Epithelial cell of esophagus (primary cell): Measurements from ENCODE around the gene CCDC90B.
A peak's percentile ranks its signal among the peaks of the same experiment; 100 is the strongest.

Experiments used
- DNase-seq: peaks from one replicate; pipeline ENCODE4 v3.0.0; 2010; ENCODE audit warnings: low read depth
- H3K4me3 ChIP-seq: 2 replicates; pipeline ENCODE4 v1.5.1; 2011; ENCODE audit warnings: mild to moderate bottlenecking, low read length, control low read depth
- TF ChIP-seq, protein P1 (sequence below): IDR thresholded peaks from 2 replicates; pipeline ENCODE4 v1.5.1; 2011; ENCODE audit warnings: low read depth, mild to moderate bottlenecking, low read length, control low read depth, inconsistent platforms; ENCODE audit not compliant: insufficient read depth; ENCODE audit errors: missing control alignments

Gene CCDC90B

DNA sequence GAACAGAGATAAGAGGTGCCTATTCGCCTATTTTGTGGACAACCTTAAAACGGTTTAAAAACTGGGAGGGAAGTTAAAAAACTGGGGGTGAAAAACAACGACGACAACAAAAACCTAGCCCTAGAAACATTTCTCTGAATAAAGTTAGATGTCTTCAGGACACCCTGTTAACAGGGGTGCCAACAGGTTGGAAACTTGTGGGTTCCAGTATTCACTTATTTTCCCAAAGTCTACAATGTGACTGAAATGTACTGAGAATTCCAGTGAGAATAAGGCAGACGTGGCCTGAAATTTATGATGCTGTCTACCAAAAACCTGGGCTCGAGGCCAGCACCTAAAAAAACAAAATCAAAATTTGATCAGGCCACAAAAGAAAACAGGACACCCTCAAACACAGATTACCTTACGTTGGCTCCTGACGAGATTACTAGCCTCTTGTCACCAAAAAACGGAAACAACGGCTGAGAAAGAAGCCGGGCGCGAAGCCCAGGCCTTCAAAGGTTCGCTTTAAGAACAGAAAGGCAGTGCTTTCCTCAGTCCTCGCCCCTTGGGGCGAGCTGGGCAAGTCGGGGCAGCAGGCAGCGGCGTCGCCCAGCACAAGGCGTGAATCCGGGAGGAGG lies 906 bp downstream of the CCDC90B start:
- TF ChIP-seq, protein P1, sequence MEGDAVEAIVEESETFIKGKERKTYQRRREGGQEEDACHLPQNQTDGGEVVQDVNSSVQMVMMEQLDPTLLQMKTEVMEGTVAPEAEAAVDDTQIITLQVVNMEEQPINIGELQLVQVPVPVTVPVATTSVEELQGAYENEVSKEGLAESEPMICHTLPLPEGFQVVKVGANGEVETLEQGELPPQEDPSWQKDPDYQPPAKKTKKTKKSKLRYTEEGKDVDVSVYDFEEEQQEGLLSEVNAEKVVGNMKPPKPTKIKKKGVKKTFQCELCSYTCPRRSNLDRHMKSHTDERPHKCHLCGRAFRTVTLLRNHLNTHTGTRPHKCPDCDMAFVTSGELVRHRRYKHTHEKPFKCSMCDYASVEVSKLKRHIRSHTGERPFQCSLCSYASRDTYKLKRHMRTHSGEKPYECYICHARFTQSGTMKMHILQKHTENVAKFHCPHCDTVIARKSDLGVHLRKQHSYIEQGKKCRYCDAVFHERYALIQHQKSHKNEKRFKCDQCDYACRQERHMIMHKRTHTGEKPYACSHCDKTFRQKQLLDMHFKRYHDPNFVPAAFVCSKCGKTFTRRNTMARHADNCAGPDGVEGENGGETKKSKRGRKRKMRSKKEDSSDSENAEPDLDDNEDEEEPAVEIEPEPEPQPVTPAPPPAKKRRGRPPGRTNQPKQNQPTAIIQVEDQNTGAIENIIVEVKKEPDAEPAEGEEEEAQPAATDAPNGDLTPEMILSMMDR = no peak
- DNase-seq = no peak
- peak overlapping the region; percentile 81 for H3K4me3 ChIP-seq

DNA sequence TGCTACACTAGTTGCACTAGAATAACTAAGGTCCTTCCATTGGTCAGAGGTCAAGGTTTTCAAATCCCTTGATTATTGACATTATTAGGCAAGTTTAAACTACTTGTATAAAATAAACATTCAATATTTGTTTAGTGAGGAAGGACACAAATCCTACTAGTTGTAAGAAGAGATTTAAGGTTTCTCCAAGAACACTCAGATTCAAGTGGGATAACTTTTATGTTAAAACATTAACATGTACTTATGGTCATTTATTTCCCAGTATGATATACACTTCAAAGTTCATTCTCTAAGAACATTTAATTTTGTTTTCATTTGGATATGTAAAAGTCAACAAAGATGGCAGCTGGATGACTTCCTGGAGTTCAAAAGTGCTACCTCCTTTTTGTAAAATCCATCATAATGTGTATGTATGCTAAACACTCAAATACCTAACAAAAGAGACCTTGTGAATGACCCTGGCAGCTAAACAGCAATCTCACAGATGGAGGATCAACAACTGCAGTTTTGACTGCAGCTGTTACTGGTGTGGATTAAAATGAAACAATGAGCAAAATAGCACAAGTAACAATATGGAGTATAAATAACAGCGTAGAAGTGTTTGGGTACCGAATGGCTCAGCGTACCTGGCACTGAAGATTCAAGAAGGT lies 1.5 kb downstream of the CCDC90B start:
- DNase-seq = no peak
- H3K4me3 ChIP-seq = peak overlapping the region; percentile 81
- TF ChIP-seq, protein P1 = no peak

DNA sequence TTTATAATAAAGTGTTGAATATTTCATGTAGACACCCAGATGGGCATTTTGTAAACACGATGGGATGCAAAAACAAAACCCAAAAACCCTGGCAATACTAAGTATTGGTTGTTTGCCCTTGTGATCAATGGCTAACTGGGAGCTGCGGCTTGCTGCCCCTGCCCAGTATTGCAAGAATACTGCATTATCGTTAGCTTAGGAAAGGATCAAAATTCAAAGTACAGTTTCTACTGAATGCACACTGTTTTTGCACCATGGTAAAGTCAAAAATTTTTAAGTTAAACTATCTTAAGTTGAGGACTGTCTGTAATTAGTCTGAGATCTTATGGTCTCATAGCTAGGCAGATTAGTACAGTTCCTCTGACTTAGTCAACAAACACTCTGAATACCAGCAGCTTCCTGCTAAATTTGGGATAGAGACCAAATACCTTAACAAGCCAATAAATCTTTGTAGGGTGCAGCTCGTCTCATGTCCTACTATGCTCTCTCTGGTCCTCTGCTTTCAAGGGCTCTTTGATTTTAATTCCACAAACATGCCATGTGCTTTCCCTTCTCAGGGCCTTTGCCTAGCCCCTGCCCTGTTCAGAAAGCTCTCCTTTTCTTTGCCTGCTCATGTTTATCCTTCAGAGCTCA lies 4.0 kb downstream of the CCDC90B start:
- TF ChIP-seq, protein P1 = no peak
- no peak for DNase-seq
- no peak overlapping the region for H3K4me3 ChIP-seq

DNA sequence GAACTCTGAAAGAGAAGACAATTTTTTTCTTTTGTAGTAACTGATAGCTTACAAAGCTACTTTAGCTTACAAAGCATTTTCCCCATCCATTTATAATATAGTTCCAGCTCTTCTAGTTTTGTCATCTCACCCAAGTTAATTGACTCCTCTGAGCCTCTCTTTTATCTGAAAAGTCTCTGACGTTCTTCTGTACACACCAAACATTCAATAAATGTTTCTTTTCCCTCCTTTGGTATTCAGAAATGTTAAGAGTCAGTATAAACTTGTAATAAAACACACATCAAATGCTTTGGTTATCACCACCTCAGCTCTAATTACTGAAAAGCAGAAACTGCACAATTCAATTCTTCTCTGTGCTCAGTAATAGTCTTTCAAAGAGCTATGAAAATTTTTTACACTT lies 5.9 kb downstream of the CCDC90B start:
- H3K4me3 ChIP-seq = no peak overlapping the region
- TF ChIP-seq, protein P1 = no peak
- DNase-seq = no peak

DNA sequence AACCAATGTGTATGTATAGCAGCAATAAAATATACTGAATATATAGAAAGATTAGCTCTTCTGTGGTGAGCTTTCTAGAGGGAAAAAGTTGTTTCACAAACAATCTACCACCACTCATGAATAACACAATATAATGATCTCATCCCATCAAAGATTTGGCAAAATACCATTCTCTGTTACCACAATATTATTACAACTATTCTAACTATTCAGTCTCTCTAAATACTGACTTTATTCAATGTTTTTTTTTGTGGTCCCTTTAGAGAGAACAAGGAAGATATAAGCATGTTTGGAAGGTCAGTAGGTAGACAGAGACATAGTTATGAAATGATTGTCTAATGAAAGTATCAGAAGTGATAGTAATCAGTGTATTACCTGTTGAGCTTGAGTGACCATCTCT lies 7.8 kb downstream of the CCDC90B start:
- no peak overlapping the region for H3K4me3 ChIP-seq
- no peak for DNase-seq
- TF ChIP-seq, protein P1 = no peak

DNA sequence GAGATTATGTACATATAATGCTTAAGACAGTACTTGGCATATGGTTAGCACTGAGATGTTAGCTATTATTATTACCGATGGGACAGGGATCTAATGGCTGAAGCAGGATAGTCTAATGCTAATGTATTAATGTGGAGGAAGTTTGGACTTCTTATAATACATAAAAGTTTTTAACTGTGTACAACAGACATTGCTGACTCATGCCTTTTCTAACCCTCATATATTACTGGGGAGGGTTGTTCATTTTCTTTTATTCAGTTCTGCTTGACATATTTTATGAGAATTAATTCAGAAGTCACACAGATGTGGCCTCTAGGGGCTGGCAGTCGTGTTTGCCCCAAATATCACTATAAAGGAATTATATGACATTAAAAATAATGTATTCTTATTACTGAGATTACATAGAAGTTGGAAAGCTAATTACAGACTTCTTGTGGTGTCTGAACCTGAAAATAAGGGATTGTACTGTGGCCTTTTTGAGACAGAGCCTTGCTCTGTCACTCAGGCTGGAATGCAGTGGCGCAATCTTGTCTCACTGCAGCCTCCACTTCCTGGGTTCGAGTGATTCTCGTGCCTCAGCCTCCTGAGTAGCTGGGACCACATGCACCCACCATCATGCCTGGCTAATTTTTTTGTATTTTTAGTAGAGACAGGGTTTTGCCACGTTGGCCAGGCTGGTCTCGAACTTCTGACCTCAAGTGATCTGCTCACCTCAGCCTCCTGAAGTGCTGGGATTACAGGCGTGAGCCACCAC lies 10.1 kb downstream of the CCDC90B start:
- TF ChIP-seq, protein P1 = no peak
- DNase-seq = no peak
- no peak overlapping the region for H3K4me3 ChIP-seq
